Mucosa of rectum (tissue), 2 donors: ENCODE data around the gene MAP7D2.

ENCODE experiments used
- H3K27ac ChIP-seq, 2 donors: one replicate each; pipeline ENCODE4 v1.7.0; 2013; ENCODE audit warnings: inconsistent platforms in 2 of 2, low read depth in 2 of 2, low read length in 2 of 2
- H3K27me3 ChIP-seq, 2 donors: one replicate each; pipeline ENCODE4 v1.7.0; 2013; ENCODE audit warnings: low read length in 2 of 2; ENCODE audit not compliant: control insufficient read depth in 2 of 2, insufficient read depth in 2 of 2
- H3K36me3 ChIP-seq, 2 donors: one replicate each; pipeline ENCODE4 v1.7.0; 2013; ENCODE audit warnings: low read length in 2 of 2; ENCODE audit not compliant: control insufficient read depth in 2 of 2, insufficient read depth in 2 of 2
- H3K4me1 ChIP-seq, 2 donors: one replicate each; pipeline ENCODE4 v1.7.0; 2013; ENCODE audit warnings: low read length in 2 of 2, mild to moderate bottlenecking in 1 of 2; ENCODE audit not compliant: control insufficient read depth in 2 of 2, insufficient read depth in 2 of 2
- H3K4me3 ChIP-seq, 2 donors: one replicate each; pipeline ENCODE4 v1.7.0; 2013; ENCODE audit warnings: low read length in 2 of 2
- H3K9ac ChIP-seq, 2 donors: one replicate each; pipeline ENCODE4 v1.7.0; 2013; ENCODE audit warnings: low read length in 2 of 2, low read depth in 1 of 2, mild to moderate bottlenecking in 1 of 2
- H3K9me3 ChIP-seq, 2 donors: one replicate each; pipeline ENCODE4 v1.7.0; 2013; ENCODE audit warnings: low read length in 2 of 2; ENCODE audit not compliant: control insufficient read depth in 2 of 2
- donor health status: healthy.
- donor health status: Normal muscosa, but diverticular disease.

Gene MAP7D2

DNA sequence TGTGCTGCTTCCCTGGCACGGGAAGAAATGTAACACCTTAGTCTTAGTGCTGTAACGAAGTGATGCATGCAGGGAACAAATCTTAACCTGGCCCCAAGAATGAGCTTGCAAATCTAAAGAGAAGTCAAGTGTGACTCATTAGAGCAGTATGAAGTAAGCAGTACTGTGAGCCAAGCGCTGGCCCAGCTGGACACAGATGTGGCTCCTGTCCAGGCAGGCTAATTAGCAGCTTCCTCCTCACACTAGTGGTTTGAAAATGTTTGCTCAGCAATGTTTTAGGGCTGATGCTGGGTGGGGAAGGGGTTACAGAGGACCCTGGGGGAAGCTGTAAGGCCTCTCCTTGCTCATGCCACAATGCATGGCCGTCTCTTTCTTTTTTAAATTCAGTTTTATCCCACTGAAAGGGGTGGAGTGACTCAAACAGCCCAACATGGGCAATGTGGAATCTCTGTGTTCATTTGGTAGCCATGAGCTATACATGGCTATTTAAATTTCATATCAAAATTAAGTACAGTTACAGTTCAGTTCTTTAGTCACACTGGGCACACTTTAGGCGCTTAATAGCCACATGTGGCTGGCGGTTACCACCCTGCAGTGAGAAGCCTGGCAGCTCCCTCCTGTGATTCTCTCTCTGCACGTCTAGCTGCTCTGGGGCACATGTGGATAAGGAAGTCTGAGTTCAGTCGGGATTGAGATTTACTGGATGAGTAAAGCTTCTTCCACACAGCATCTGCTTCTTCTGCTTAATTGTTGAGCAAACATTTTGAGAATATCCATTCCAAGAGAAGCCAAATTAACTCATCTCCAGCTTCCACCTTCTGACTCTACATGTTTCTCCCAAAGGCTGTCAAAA is 48.8 kb downstream of the MAP7D2 start:
- H3K27ac ChIP-seq = no peak overlapping the region
- H3K9ac ChIP-seq = no peak overlapping the region

DNA sequence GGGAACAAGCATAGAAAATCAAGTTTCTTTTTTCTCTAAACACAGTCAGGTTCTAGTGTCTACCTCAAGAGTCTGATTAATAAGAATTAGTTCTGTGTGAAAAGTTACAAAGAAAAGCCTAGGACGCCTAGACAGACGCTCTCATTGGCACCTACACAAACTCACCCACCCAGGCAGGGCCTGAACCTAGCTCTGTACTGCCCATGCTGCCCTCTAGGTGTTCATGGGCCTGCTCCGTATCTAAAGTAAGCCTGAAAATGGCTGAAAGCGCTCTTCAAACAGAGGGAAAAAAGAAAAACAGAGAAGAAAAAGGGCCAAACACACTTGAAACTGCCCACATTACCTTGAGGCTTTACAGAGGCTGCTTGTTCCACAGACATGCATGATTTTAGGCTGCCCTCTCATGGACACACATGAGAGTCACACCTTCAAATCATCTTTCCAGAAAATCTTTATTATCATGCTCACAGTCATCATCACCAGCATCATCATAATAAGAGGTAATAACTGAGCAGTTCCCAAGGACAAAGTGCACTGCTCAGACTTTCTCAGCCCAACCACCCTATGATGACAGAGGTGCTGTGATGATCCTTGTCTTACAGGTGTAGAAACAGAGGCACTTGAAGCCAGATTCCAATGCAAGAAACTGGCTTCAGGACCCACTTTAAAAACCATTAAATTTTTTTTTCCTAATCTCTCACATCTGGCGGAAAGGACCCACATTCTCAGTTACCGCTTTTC is 49.6 kb downstream of the MAP7D2 start:
- peaks cover 0 to 3% of the 10 kb centered on the region in 2 donors for H3K27me3 ChIP-seq
- no peak overlapping the region for H3K4me3 ChIP-seq
- H3K27ac ChIP-seq = no peak overlapping the region
- H3K36me3 ChIP-seq = no peaks in the 10 kb centered on the region
- H3K4me1 ChIP-seq = no peaks in the 10 kb centered on the region
- H3K9ac ChIP-seq = no peak overlapping the region
- no peaks in the 10 kb centered on the region for H3K9me3 ChIP-seq

More for the DNA sequence above, 48.8 kb downstream of the MAP7D2 start:
- Histone ChIP-seq H3K4me3 (no peak overlapping the region), H3K4me1 (no peaks in the 10 kb centered on the region), H3K27me3 (peaks cover 0 to 1% of the 10 kb centered on the region in 2 donors), H3K9me3 (no peaks in the 10 kb centered on the region), H3K36me3 (no peaks in the 10 kb centered on the region)

DNA sequence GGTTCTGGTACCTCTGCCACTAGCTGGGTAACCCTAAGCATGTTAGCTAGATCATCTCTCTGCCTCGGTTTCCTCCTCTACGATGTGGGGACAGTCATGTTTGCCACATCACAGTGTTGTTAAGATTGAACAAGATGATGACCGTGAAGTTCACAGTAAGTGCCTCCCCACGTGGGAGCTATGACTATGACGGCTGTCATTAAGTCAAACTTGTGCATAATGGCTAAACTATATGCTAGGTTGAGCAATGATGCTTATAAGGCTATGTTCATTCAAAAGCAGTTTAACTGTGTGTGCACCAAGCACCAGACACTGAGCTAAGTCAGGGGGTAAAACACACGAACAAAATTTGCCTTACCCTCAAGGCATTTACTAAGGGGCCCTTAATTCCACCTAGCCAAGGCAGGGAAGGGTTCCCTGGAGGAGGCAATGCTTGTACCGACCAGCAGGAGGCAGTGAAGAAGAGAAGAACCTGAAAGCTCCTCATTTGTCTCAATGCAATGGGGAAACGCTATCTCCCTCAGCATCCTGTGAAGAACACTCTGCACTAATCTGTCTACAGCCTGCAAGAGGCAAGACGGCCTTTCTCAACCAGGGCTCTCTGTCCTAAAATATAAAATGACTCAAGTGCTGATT is 52.9 kb downstream of the MAP7D2 start:
- Histone ChIP-seq H3K27me3 (peaks cover 0 to 3% of the 10 kb centered on the region in 2 donors), H3K36me3 (no peaks in the 10 kb centered on the region), H3K9me3 (no peaks in the 10 kb centered on the region)

DNA sequence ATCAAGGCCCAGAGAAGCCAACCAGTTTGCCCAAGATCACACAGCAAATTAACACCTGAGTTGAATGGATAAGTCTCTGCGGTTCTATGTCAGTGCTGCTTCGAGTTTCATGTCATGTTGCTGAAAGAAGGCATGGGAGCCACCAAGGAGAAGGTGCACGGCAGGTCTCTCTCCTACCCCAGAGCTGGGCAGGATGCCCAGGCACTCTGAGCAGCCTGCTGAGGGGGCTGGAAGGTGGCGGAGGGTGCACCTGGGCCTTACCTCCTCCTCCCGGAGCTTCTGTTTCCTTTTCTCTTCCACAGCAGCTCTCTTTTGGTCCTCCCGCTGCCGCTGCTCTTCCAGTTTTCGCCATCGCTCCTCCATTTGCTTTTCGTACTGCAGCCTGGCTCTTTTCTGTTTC is 53.6 kb downstream of the MAP7D2 start:
- Histone ChIP-seq H3K27me3 (peaks cover 0 to 3% of the 10 kb centered on the region in 2 donors), H3K36me3 (no peaks in the 10 kb centered on the region), H3K9ac (no peak overlapping the region), H3K4me1 (no peaks in the 10 kb centered on the region), H3K9me3 (no peaks in the 10 kb centered on the region), H3K4me3 (no peak overlapping the region), H3K27ac (no peak overlapping the region)

More for the DNA sequence above, 52.9 kb downstream of the MAP7D2 start:
- Histone ChIP-seq H3K4me1 (no peaks in the 10 kb centered on the region), H3K27ac (no peak overlapping the region), H3K9ac (no peak overlapping the region), H3K4me3 (no peak overlapping the region)

DNA sequence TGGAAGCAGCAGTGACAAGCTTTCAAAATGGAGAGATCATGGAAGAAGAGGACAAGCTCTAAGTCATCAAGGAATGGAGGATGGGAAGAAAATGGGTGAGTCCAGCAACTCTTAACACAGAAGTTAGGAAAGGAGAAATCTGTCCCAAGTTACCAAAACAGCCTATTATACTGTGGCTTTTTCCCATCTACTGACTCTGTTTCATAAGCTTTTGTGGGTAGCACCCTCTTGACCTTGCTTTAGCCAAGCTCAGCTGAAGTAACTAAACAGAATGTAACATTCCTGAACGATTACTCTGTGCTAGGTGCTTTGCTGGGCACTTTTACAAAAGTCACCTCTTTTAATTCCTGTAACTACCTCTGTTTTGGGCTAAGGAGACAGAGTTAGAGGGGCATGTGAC is 54.9 kb downstream of the MAP7D2 start:
- Histone ChIP-seq H3K9me3 (no peaks in the 10 kb centered on the region), H3K27ac (no peak overlapping the region), H3K4me3 (no peak overlapping the region), H3K4me1 (no peaks in the 10 kb centered on the region), H3K9ac (no peak overlapping the region), H3K36me3 (no peaks in the 10 kb centered on the region), H3K27me3 (peaks cover 0 to 3% of the 10 kb centered on the region in 2 donors)

DNA sequence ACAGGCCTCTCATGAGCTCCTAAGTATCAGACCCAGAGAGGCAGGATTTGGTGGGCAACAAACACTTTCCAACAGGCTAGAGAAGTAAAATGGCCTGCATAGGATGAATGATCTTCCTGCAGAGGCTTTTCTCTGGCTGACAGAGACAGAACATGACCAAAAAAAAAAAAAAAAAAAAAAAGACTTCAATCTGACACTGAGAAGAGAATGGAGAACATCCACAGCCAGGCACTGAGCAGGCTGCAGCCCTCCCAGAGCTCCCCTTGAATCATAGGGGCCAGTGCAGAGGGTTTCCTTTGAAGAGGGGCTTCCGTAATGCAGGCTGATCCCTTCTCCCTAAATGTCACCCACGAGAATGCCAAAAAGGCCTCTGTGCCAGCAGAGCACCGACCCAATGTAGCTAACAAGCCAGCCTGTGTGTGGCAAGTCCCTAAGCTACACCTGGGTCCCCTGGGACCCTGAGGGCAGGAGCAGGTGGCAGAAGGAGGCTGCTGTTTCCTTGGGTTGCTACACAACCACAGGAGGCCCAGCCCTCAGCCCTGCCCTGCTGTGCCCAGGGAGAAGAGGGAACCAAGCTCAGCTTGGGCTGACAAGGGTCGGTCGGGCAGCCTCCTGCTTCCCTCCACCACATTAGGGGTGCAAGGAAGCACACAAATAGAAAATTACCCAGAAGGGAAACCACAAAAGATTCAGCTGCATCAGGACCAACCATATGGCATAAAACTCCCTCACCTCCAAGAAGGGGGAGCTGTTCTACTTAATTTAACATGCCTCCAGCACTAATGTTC is 55.6 kb downstream of the MAP7D2 start:
- no peak overlapping the region for H3K27ac ChIP-seq
- H3K9me3 ChIP-seq = no peaks in the 10 kb centered on the region
- no peak overlapping the region for H3K9ac ChIP-seq
- no peak overlapping the region for H3K4me3 ChIP-seq
- no peaks in the 10 kb centered on the region for H3K4me1 ChIP-seq
- H3K27me3 ChIP-seq = peaks cover 0 to 3% of the 10 kb centered on the region in 2 donors
- H3K36me3 ChIP-seq = no peaks in the 10 kb centered on the region

DNA sequence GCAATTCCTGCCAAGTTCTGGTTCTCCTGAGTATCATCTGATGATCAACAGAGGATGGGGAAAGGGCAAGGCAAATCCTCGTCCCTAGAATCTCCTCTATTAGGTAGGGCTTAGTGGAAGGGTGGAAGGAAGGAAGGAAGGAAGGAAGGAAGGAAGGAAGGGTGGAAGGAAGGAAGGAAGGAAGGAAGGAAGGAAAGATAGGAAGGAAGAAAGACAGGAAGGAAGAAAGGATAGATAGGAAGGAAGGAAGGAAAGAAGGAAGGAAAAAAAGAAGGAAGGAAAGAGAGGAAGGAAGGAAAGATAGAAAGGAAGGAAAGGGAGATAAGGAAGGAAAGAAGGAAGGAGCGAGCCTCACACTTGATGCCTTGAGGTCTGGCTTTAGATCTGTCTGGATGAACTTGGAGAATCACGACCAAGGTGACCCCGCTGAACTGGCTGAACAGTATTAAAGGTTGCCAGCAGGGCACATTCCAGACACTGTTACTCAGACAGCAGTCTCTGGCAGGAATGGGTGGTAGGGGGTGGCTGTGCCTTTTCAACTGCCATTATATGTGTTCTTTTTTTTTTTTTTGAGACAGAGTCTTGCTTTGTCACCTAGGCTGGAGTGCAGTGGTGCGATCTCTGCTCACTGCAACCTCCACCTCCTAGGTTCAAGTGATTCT is 57.1 kb downstream of the MAP7D2 start:
- H3K4me3 ChIP-seq = no peak overlapping the region
- H3K36me3 ChIP-seq = no peaks in the 10 kb centered on the region
- H3K27me3 ChIP-seq = peaks cover 0 to 3% of the 10 kb centered on the region in 2 donors
- H3K27ac ChIP-seq = no peak overlapping the region
- no peaks in the 10 kb centered on the region for H3K9me3 ChIP-seq
- H3K9ac ChIP-seq = no peak overlapping the region
- no peaks in the 10 kb centered on the region for H3K4me1 ChIP-seq

DNA sequence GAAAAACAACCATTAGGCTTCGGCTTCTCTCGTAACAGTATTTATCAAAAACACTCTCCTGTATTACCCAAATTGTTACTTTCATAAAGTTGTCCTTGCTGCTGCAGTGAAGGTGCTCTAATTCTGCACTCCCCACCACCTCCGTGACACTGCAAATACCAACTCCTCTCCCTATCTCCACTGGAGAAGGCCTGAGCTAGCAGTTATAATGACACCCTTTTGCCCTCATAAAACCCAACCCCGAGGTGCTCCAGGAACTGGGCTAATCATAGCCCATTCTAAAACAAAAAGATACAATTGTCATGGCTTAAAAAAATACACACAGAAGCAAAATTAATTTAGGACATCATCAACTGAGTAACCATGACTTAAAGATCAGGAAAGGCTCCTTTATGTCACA is 59.2 kb downstream of the MAP7D2 start:
- Histone ChIP-seq H3K9ac (no peak overlapping the region), H3K36me3 (no peaks in the 10 kb centered on the region), H3K27ac (no peak overlapping the region), H3K4me3 (no peak overlapping the region), H3K9me3 (no peaks in the 10 kb centered on the region), H3K27me3 (no peaks in the 10 kb centered on the region), H3K4me1 (no peaks in the 10 kb centered on the region)

DNA sequence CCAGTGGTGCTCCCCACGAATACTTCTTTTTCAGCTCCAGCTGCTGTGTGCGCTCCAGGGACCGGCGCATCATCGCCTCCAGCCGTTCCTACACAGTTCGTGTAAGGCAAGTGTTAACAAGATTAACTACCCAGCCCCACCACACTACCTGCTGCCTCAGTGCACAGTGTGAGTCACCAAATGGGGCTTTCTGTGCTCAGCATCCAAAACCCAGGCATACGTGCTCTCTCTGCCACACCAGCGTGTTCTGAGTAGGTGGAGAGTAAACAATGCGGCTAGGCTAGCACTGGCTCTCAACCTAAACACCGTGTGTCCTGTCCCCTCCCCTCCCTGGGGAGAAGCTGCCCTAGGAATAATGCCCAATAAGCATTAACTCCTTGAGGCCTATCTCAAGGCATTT is 60.0 kb downstream of the MAP7D2 start:
- no peaks in the 10 kb centered on the region for H3K27me3 ChIP-seq
- no peaks in the 10 kb centered on the region for H3K9me3 ChIP-seq
- H3K9ac ChIP-seq = no peak overlapping the region
- H3K4me1 ChIP-seq = no peaks in the 10 kb centered on the region
- H3K27ac ChIP-seq = no peak overlapping the region
- H3K36me3 ChIP-seq = no peaks in the 10 kb centered on the region
- no peak overlapping the region for H3K4me3 ChIP-seq
